Measurements from ENCODE around the gene VANGL2.

DNA sequence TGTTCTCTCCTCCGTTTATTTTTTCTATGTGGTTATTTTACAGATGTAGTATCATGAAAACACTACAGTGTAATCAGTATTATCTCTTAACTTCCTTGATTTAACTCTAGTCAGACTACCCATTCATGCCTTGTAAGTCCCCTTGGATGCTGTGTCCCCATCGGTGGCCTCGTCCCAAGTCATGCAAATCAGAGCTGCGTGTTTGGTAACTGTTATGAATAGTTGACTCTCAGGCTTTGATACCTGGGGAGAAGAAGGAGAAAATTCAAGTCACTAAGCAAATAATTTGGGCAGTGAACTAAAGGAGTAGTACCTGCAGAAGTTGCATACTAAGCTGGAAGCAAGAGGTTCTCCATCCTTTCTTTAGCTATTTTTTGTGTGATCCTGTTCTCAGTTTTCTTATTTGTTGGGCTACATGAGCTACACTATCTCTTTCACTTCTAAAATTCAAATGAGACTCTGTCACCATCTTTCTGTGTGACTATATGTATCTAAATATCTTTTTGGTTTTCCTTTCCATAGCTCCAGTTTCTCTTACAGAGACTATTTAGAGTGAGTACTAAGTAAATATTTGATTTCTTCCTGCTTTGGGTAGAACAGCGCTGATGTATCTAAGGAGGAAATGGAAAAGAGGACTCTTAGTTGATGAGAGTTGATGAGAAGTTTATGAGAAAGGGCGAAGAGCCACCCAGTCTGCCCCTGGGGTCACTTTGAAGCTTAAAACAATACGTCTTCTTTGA lies 50.9 kb downstream of the VANGL2 start:
- TF ChIP-seq, protein P1, sequence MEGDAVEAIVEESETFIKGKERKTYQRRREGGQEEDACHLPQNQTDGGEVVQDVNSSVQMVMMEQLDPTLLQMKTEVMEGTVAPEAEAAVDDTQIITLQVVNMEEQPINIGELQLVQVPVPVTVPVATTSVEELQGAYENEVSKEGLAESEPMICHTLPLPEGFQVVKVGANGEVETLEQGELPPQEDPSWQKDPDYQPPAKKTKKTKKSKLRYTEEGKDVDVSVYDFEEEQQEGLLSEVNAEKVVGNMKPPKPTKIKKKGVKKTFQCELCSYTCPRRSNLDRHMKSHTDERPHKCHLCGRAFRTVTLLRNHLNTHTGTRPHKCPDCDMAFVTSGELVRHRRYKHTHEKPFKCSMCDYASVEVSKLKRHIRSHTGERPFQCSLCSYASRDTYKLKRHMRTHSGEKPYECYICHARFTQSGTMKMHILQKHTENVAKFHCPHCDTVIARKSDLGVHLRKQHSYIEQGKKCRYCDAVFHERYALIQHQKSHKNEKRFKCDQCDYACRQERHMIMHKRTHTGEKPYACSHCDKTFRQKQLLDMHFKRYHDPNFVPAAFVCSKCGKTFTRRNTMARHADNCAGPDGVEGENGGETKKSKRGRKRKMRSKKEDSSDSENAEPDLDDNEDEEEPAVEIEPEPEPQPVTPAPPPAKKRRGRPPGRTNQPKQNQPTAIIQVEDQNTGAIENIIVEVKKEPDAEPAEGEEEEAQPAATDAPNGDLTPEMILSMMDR (conservative IDR thresholded peaks at IDR 0.05; ENCODE audit: low read depth in 2 of 2): no peak
- no peak for TF ChIP-seq POLR2AphosphoS5 (IDR thresholded peaks at IDR 0.05; ENCODE audit: low read depth)
- TF ChIP-seq EZH2phosphoT487 (IDR thresholded peaks at IDR 0.05; ENCODE audit: unreplicated experiment): no peak
- no peak for TF ChIP-seq ZNF331 (CRISPR knock-in tag; IDR thresholded peaks at IDR 0.05; ENCODE audit: low read depth)
- TF ChIP-seq EZH2 (IDR thresholded peaks at IDR 0.05; ENCODE audit: low read depth, unreplicated experiment): no peak
- TF ChIP-seq, protein P2, sequence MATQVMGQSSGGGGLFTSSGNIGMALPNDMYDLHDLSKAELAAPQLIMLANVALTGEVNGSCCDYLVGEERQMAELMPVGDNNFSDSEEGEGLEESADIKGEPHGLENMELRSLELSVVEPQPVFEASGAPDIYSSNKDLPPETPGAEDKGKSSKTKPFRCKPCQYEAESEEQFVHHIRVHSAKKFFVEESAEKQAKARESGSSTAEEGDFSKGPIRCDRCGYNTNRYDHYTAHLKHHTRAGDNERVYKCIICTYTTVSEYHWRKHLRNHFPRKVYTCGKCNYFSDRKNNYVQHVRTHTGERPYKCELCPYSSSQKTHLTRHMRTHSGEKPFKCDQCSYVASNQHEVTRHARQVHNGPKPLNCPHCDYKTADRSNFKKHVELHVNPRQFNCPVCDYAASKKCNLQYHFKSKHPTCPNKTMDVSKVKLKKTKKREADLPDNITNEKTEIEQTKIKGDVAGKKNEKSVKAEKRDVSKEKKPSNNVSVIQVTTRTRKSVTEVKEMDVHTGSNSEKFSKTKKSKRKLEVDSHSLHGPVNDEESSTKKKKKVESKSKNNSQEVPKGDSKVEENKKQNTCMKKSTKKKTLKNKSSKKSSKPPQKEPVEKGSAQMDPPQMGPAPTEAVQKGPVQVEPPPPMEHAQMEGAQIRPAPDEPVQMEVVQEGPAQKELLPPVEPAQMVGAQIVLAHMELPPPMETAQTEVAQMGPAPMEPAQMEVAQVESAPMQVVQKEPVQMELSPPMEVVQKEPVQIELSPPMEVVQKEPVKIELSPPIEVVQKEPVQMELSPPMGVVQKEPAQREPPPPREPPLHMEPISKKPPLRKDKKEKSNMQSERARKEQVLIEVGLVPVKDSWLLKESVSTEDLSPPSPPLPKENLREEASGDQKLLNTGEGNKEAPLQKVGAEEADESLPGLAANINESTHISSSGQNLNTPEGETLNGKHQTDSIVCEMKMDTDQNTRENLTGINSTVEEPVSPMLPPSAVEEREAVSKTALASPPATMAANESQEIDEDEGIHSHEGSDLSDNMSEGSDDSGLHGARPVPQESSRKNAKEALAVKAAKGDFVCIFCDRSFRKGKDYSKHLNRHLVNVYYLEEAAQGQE (IDR thresholded peaks at IDR 0.05; ENCODE audit: unreplicated experiment): no peak
- TF ChIP-seq CREB1 (CRISPR knock-in tag; IDR thresholded peaks at IDR 0.05; ENCODE audit: low read depth): no peak
- TF ChIP-seq, protein P3, sequence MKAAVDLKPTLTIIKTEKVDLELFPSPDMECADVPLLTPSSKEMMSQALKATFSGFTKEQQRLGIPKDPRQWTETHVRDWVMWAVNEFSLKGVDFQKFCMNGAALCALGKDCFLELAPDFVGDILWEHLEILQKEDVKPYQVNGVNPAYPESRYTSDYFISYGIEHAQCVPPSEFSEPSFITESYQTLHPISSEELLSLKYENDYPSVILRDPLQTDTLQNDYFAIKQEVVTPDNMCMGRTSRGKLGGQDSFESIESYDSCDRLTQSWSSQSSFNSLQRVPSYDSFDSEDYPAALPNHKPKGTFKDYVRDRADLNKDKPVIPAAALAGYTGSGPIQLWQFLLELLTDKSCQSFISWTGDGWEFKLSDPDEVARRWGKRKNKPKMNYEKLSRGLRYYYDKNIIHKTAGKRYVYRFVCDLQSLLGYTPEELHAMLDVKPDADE (IDR thresholded peaks at IDR 0.05): no peak

Measured in GM23338 (cell line).